ENCODE results near the gene CYB5R3. TPM values are rescaled to one million over a fixed set of nuclear protein-coding genes. Genes with fewer than 3 reads are reported as not detected.
A peak's percentile ranks its signal among the peaks of the same experiment; 100 is the strongest.
"Not testable (repeated sequence)": the region's sequence is repeated elsewhere in the genome, so short reads cannot be mapped to it uniquely, and the experiment has no call there.

The CYB5R3 gene
- total and polyA plus RNA-seq, 4 donors = 49.4 to 210 (median 134) TPM

GRCh38 chr22:42670921-42671709 is 21.9 kb upstream of the CYB5R3 start:
- H3K4me3 ChIP-seq (ENCODE audit: low read depth in 1 of 3, low read length in 3 of 3) = no peak overlapping the region
- no peak for TF ChIP-seq MAX (IDR thresholded peaks at IDR 0.05)
- peak; percentile 30 for TF ChIP-seq NR2F2 (IDR thresholded peaks at IDR 0.05)
- no peak for TF ChIP-seq SP1 (IDR thresholded peaks at IDR 0.05)
- no peak for TF ChIP-seq TAF1 (conservative IDR thresholded peaks at IDR 0.05)
- TF ChIP-seq JUND (IDR thresholded peaks at IDR 0.05) = no peak
- H3K9ac ChIP-seq (ENCODE audit: low read depth in 1 of 2, low read length in 2 of 2) = no peak overlapping the region
- no peaks in the 10 kb centered on the region for H3K36me3 ChIP-seq (ENCODE audit: control insufficient read depth in 4 of 4, insufficient read depth in 3 of 4, low read depth in 1 of 4, low read length in 3 of 4)
- no peak for DNase-seq (ENCODE audit: low spot score)
- 67% methylated on average over 19 of the region's 19 CpGs for WGBS
- H3K9me3 ChIP-seq (ENCODE audit: control insufficient read depth in 4 of 4, low read length in 3 of 4) = no peaks in the 10 kb centered on the region
- no peaks in the 10 kb centered on the region for H3K27me3 ChIP-seq (ENCODE audit: control insufficient read depth in 4 of 4, insufficient read depth in 4 of 4, low read length in 3 of 4)
- H3K27ac ChIP-seq (ENCODE audit: low read depth in 1 of 2, low read length in 2 of 2) = no peak overlapping the region
- H3K4me1 ChIP-seq (ENCODE audit: control insufficient read depth in 4 of 4, insufficient read depth in 4 of 4, low read length in 3 of 4) = peaks cover 3 to 7% (median 5%) of the 10 kb centered on the region in 4 donors

- Histone ChIP-seq H3K9me3 (ENCODE audit: control insufficient read depth in 4 of 4, low read length in 3 of 4) (no peaks in the 10 kb centered on the region), H3K36me3 (ENCODE audit: control insufficient read depth in 4 of 4, insufficient read depth in 3 of 4, low read depth in 1 of 4, low read length in 3 of 4) (no peaks in the 10 kb centered on the region), H3K9ac (ENCODE audit: low read depth in 1 of 2, low read length in 2 of 2) (no peak overlapping the region), H3K27ac (ENCODE audit: low read depth in 1 of 2, low read length in 2 of 2) (no peak overlapping the region), H3K27me3 (ENCODE audit: control insufficient read depth in 4 of 4, insufficient read depth in 4 of 4, low read length in 3 of 4) (no peaks in the 10 kb centered on the region), H3K4me3 (ENCODE audit: low read depth in 1 of 3, low read length in 3 of 3) (no peak overlapping the region), H3K4me1 (ENCODE audit: control insufficient read depth in 4 of 4, insufficient read depth in 4 of 4, low read length in 3 of 4) (peaks cover 3 to 7% (median 5%) of the 10 kb centered on the region in 4 donors)
- TF ChIP-seq TAF1 (conservative IDR thresholded peaks at IDR 0.05) = no peak
- TF ChIP-seq ATF3 (IDR thresholded peaks at IDR 0.05) = no peak
- TF ChIP-seq CTCF (IDR thresholded peaks at IDR 0.05; ENCODE audit: low read depth, low read length, missing input control) = no peak
- TF ChIP-seq ZBTB33 (IDR thresholded peaks at IDR 0.05) = no peak
- no peak for TF ChIP-seq JUND (IDR thresholded peaks at IDR 0.05)
- TF ChIP-seq REST (IDR thresholded peaks at IDR 0.05) = no peak
- TF ChIP-seq NR2F2 (IDR thresholded peaks at IDR 0.05) = no peak
- no peak for TF ChIP-seq GABPA (IDR thresholded peaks at IDR 0.05 in 1 of 2, conservative IDR thresholded peaks at IDR 0.05 in 1 of 2)
- TF ChIP-seq HNF4G (IDR thresholded peaks at IDR 0.05) = no peak
- no peak for TF ChIP-seq HNF4A (conservative IDR thresholded peaks at IDR 0.05)
- TF ChIP-seq FOXA2 (IDR thresholded peaks at IDR 0.05) = no peak
- TF ChIP-seq SP1 (IDR thresholded peaks at IDR 0.05) = no peak
- TF ChIP-seq YY1 (IDR thresholded peaks at IDR 0.05) = no peak
- no peak for TF ChIP-seq FOXA1 (IDR thresholded peaks at IDR 0.05)
- no peak for TF ChIP-seq EGR1 (IDR thresholded peaks at IDR 0.05; ENCODE audit: low read depth in 2 of 2)
- no peak for DNase-seq (ENCODE audit: low spot score)
- 87% methylated on average over 4 of the region's 4 CpGs for WGBS
These were observed 20.9 kb upstream of the CYB5R3 start for GRCh38 chr22:42670046-42670445.

- not testable (repeated sequence) for H3K9me3 ChIP-seq (ENCODE audit: control insufficient read depth in 4 of 4, low read length in 3 of 4); H3K4me3 ChIP-seq (ENCODE audit: low read depth in 1 of 3, low read length in 3 of 3); H3K27ac ChIP-seq (ENCODE audit: low read depth in 1 of 2, low read length in 2 of 2); H3K4me1 ChIP-seq (ENCODE audit: control insufficient read depth in 4 of 4, insufficient read depth in 4 of 4, low read length in 3 of 4); DNase-seq (ENCODE audit: low spot score); H3K27me3 ChIP-seq (ENCODE audit: control insufficient read depth in 4 of 4, insufficient read depth in 4 of 4, low read length in 3 of 4); H3K36me3 ChIP-seq (ENCODE audit: control insufficient read depth in 4 of 4, insufficient read depth in 3 of 4, low read depth in 1 of 4, low read length in 3 of 4); H3K9ac ChIP-seq (ENCODE audit: low read depth in 1 of 2, low read length in 2 of 2)
- WGBS = 92% methylated on average over 3 of the region's 3 CpGs
These were observed 17.2 kb upstream of the CYB5R3 start for GRCh38 chr22:42666393-42666792.

Data from liver (tissue), 9 donors.